H9 (cell line): Measurements from ENCODE around the gene ENTREP3. TPM values are rescaled to one million over a fixed set of nuclear protein-coding genes. Genes with fewer than 3 reads are reported as not detected.
"Not testable (repeated sequence)": the region's sequence is repeated elsewhere in the genome, so short reads cannot be mapped to it uniquely, and the experiment has no call there.

Experiments
- DNase-seq: peaks from one replicate; pipeline ENCODE4 v3.0.0-alpha.2; 2017
- H2AFZ ChIP-seq: one replicate; pipeline ENCODE4 v1.6.1; 2013; ENCODE audit warnings: mild to moderate bottlenecking, low read length, control low read depth, moderate library complexity
- H2AK5ac ChIP-seq: 2 replicates; pipeline ENCODE4 v1.6.1; 2013; ENCODE audit warnings: low read length, control low read depth, mixed read lengths; ENCODE audit not compliant: insufficient read length
- H2BK120ac ChIP-seq: one replicate; pipeline ENCODE4 v1.6.1; 2013; ENCODE audit warnings: low read depth, mild to moderate bottlenecking, low read length, control low read depth, inconsistent platforms; ENCODE audit not compliant: poor library complexity, severe bottlenecking
- H2BK12ac ChIP-seq: 2 replicates; pipeline ENCODE4 v1.6.1; 2013; ENCODE audit warnings: low read length, control low read depth, mixed read lengths, low read depth; ENCODE audit not compliant: insufficient read length
- H2BK15ac ChIP-seq: 2 replicates; pipeline ENCODE4 v1.6.1; 2013; ENCODE audit warnings: low read depth, low read length, control low read depth
- H2BK20ac ChIP-seq: one replicate; pipeline ENCODE4 v1.6.1; 2013; ENCODE audit warnings: low read depth, mild to moderate bottlenecking, low read length, control low read depth, inconsistent platforms; ENCODE audit not compliant: poor library complexity, severe bottlenecking
- H2BK5ac ChIP-seq: 2 replicates; pipeline ENCODE4 v1.6.1; 2013; ENCODE audit warnings: low read length, control low read depth, mixed read lengths; ENCODE audit not compliant: insufficient read length
- H3K14ac ChIP-seq: 2 replicates; pipeline ENCODE4 v1.6.1; 2013; ENCODE audit warnings: low read length, control low read depth; ENCODE audit not compliant: insufficient read depth
- H3K18ac ChIP-seq: 2 replicates; pipeline ENCODE4 v1.6.1; 2013; ENCODE audit warnings: low read depth, mild to moderate bottlenecking, mixed read lengths, low read length, control low read depth; ENCODE audit not compliant: insufficient read length
- H3K23ac ChIP-seq: 2 replicates; pipeline ENCODE4 v1.6.1; 2013; ENCODE audit warnings: low read length, control low read depth, mixed read lengths, low read depth; ENCODE audit not compliant: insufficient read length
- H3K23me2 ChIP-seq: 2 replicates; pipeline ENCODE4 v1.6.1; 2013; ENCODE audit warnings: low read depth, mild to moderate bottlenecking, mixed read lengths, low read length, control low read depth; ENCODE audit not compliant: insufficient read length, poor library complexity, severe bottlenecking
- H3K27ac ChIP-seq: 2 replicates; pipeline ENCODE4 v1.5.1; 2013; ENCODE audit warnings: low read length, control low read depth, mixed read lengths, low read depth; ENCODE audit not compliant: insufficient read length
- H3K27me3 ChIP-seq: 2 replicates; pipeline ENCODE4 v1.6.1; 2013; ENCODE audit warnings: low read length, control low read depth, inconsistent platforms; ENCODE audit not compliant: insufficient read depth
- H3K4ac ChIP-seq: 2 replicates; pipeline ENCODE4 v1.6.1; 2013; ENCODE audit warnings: low read depth, mild to moderate bottlenecking, control low read depth, inconsistent platforms, low read length, moderate library complexity
- H3K4me1 ChIP-seq: 2 replicates; pipeline ENCODE4 v1.6.1; 2013; ENCODE audit warnings: low read length, control low read depth, inconsistent platforms; ENCODE audit not compliant: insufficient read depth
- H3K4me2 ChIP-seq: 2 replicates; pipeline ENCODE4 v1.6.1; 2013; ENCODE audit warnings: low read length, control low read depth, mixed read lengths; ENCODE audit not compliant: insufficient read length, insufficient read depth
- H3K56ac ChIP-seq: 2 replicates; pipeline ENCODE4 v1.6.1; 2013; ENCODE audit warnings: low read depth, mild to moderate bottlenecking, mixed read lengths, low read length, control low read depth; ENCODE audit not compliant: insufficient read length
- H3K79me1 ChIP-seq: 2 replicates; pipeline ENCODE4 v1.6.1; 2013; ENCODE audit warnings: low read depth, mild to moderate bottlenecking, moderate library complexity, low read length, control low read depth, inconsistent platforms; ENCODE audit not compliant: insufficient read depth, poor library complexity, severe bottlenecking
- H3K79me2 ChIP-seq: 2 replicates; pipeline ENCODE4 v1.6.1; 2013; ENCODE audit warnings: low read length, control low read depth, inconsistent platforms; ENCODE audit not compliant: insufficient read depth
- H3K9ac ChIP-seq: 2 replicates; pipeline ENCODE4 v1.6.1; 2013; ENCODE audit warnings: low read length, control low read depth, mixed read lengths; ENCODE audit not compliant: insufficient read length; ENCODE audit errors: extremely low read depth
- H3K9me3 ChIP-seq: one replicate; pipeline ENCODE4 v1.6.1; 2013; ENCODE audit warnings: low read depth, low read length, inconsistent platforms; ENCODE audit not compliant: control insufficient read depth
- H3T11ph ChIP-seq: one replicate; pipeline ENCODE4 v1.6.1; 2013; ENCODE audit warnings: mild to moderate bottlenecking, low read length, control low read depth, inconsistent platforms
- H4K20me1 ChIP-seq: one replicate; pipeline ENCODE4 v1.6.1; 2013; ENCODE audit not compliant: control insufficient read depth, insufficient read length, insufficient read depth
- H4K5ac ChIP-seq: 2 replicates; pipeline ENCODE4 v1.6.1; 2013; ENCODE audit warnings: low read depth, mild to moderate bottlenecking, mixed read lengths, low read length, control low read depth; ENCODE audit not compliant: insufficient read length
- H4K8ac ChIP-seq: replicated peaks from 2 replicates; pipeline ENCODE4 v1.6.1; 2013; ENCODE audit warnings: low read length, control low read depth, mixed read lengths, low read depth; ENCODE audit not compliant: insufficient read length
- H4K91ac ChIP-seq: 2 replicates; pipeline ENCODE4 v1.6.1; 2013; ENCODE audit warnings: low read depth, mild to moderate bottlenecking, moderate library complexity, mixed read lengths, low read length, control low read depth; ENCODE audit not compliant: insufficient read length
- H3K27ac Mint-ChIP-seq, 3 experiments: 2 replicates in 2 of 3; 3 replicates in 1 of 3; pipeline ENCODE4 v1.8.0; 2020 to 2021; ENCODE audit warnings: mixed read lengths in 3 of 3, mild to moderate bottlenecking in 1 of 3, moderate library complexity in 1 of 3
- H3K27me3 Mint-ChIP-seq: 2 replicates; pipeline ENCODE4 v1.8.0; 2021; ENCODE audit warnings: low read depth, mild to moderate bottlenecking, moderate library complexity, mixed read lengths
- H3K36me3 Mint-ChIP-seq, 3 experiments: 2 replicates in 2 of 3; 3 replicates in 1 of 3; pipeline ENCODE4 v1.8.0; 2020 to 2021; ENCODE audit warnings: low read depth in 3 of 3, mixed read lengths in 3 of 3; ENCODE audit not compliant: insufficient read depth in 1 of 3
- H3K4me1 Mint-ChIP-seq, 2 experiments: 2 replicates each; pipeline ENCODE4 v1.8.0; 2020; ENCODE audit warnings: mixed read lengths in 2 of 2
- H3K4me3 Mint-ChIP-seq, 2 experiments: 2 replicates in 1 of 2; 3 replicates in 1 of 2; pipeline ENCODE4 v1.8.0; 2020 to 2021; ENCODE audit warnings: mild to moderate bottlenecking in 2 of 2, mixed read lengths in 2 of 2, moderate library complexity in 1 of 2
- H3K9me3 Mint-ChIP-seq, 2 experiments: 2 replicates in 1 of 2; 3 replicates in 1 of 2; pipeline ENCODE4 v1.8.0; 2020; ENCODE audit warnings: mild to moderate bottlenecking in 2 of 2, mixed read lengths in 2 of 2, moderate library complexity in 1 of 2
- WGBS: extraction: QIAGEN DNeasy Blood & Tissue Kit; methylation state at CpG from one replicate; pipeline ENCODE4 v1.1.7; 2013; ENCODE audit warnings: missing lambda C conversion rate, low lambda C conversion rate, mixed read lengths; ENCODE audit not compliant: insufficient read length; ENCODE audit errors: extremely low coverage; 5-methylcytosine and 5-hydroxymethylcytosine counted together
- total RNA-seq: library from RNA; stranded (reverse); gene quantifications from 2 replicates; pipeline ENCODE4 v1.2.1, GENCODE V29; 2021

Gene ENTREP3
- total RNA-seq, 1 experiment from 2014 or later = 41.0 TPM

GRCh38 chr1:155231302-155231701 is 24.0 kb downstream of the ENTREP3 start:
- not testable (repeated sequence) for H4K20me1 ChIP-seq, H3K9me3 Mint-ChIP-seq, DNase-seq, H3K14ac ChIP-seq, H3K56ac ChIP-seq, H3K27me3 ChIP-seq, H3K9ac ChIP-seq, H3K79me2 ChIP-seq, H2BK5ac ChIP-seq, H4K91ac ChIP-seq, H4K5ac ChIP-seq, H2AK5ac ChIP-seq, H3K4me1 ChIP-seq, H4K8ac ChIP-seq, H3K27ac Mint-ChIP-seq, H3K79me1 ChIP-seq, H3K4ac ChIP-seq, H3K4me2 ChIP-seq, H2AFZ ChIP-seq, H3K27ac ChIP-seq, H2BK15ac ChIP-seq, H3K9me3 ChIP-seq, H2BK12ac ChIP-seq, H2BK20ac ChIP-seq, H3K23ac ChIP-seq, H3K18ac ChIP-seq, H3K4me3 Mint-ChIP-seq, H2BK120ac ChIP-seq, H3K23me2 ChIP-seq, H3T11ph ChIP-seq
- Mint-ChIP-seq H3K27me3 (peaks cover 39% of the 10 kb centered on the region), H3K36me3 (peaks cover 3 to 12% (median 8%) of the 10 kb centered on the region in 3 experiments; a peak in 6 of 7 replicates), H3K4me1 (peaks cover 14 to 15% of the 10 kb centered on the region in 2 experiments)
- no CpG with 5 or more reads among the region's 3 CpGs for WGBS
